Measurements from ENCODE around the gene C2orf72. TPM values are rescaled to one million over a fixed set of nuclear protein-coding genes. Genes with fewer than 3 reads are reported as not detected.

C2orf72 gene
- total and polyA plus RNA-seq, 2 of the 13 experiments (the other 11 are each of a cell fraction or from before 2014, with no cell fraction given): 147 to 203 TPM

DNA sequence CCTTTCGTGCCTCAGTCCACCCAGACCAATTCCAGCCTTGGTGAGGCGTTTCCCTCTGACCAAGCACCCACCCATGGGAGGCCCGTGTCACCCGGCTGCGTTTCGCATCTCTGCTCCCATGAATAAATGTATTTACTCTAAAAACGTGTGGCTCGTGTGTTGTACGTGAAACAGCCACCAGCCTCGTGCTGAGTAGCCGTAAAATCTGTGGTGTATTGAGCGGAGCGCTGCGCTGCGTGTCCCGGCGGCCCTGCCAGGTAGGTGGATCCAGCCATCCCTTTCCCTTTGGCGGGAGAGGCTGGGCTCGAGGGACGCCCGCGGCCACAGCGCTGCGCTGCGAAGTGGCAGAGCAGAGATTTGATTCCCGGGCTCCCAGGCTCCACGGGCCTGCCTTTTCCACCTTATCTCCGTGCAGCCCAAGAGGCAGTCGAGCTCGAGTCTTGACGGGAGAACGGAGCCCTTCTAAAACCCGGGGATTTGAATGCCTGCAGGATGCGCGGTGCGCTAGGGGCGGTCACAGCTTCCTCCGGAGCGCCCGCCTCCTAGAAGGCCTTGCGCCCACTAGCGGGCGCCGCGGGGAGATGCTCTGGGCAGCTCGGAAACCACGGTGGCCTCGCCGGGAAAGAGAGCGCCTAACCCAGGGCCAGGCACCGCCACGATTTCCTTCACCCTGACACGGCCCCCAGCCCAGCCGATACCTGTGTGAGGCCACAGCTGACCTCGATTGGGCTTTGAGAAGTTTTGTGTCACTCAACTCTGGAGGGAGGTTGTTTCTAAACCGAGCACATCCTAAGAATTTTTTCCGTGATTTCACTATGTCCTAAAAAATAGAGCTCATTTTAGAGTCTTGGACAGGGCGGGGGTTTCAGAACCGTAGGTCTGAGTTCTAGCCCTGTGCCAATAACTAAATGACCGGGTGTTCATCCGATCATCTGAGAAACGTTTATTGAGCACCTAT is 15.4 kb downstream of the C2orf72 start (continued):
- TF ChIP-seq HNRNPUL1 (IDR thresholded peaks at IDR 0.05; ENCODE audit: low read depth, low read length) (no peak), NPAS2 (CRISPR knock-in tag; IDR thresholded peaks at IDR 0.05; ENCODE audit: borderline replicate concordance) (no peak), THYN1 (CRISPR knock-in tag; IDR thresholded peaks at IDR 0.05; ENCODE audit: borderline replicate concordance, low read depth) (no peak), ZSCAN29 (CRISPR knock-in tag; conservative IDR thresholded peaks at IDR 0.05) (peak; percentile 96), GLI4 (CRISPR knock-in tag; IDR thresholded peaks at IDR 0.05; ENCODE audit: borderline replicate concordance) (peak; percentile 73; the same call in 1 of the 2 replicates), ZZZ3 (CRISPR knock-in tag; IDR thresholded peaks at IDR 0.05; ENCODE audit: borderline replicate concordance) (0 out of 2 replicates have a peak, but pooled peaks have one; percentile 29), NR2F1 (CRISPR knock-in tag; IDR thresholded peaks at IDR 0.05) (peak in 1 of 2 experiments; percentile 10; a peak in 1 of 4 replicates), PHB2 (IDR thresholded peaks at IDR 0.05; ENCODE audit: partially characterized antibody) (no peak), TGIF2 (CRISPR knock-in tag; IDR thresholded peaks at IDR 0.05) (no peak; the same call in 1 of the 2 replicates), ZNF607 (CRISPR knock-in tag; IDR thresholded peaks at IDR 0.05; ENCODE audit: borderline replicate concordance) (no peak), FOXM1 (CRISPR knock-in tag; IDR thresholded peaks at IDR 0.05) (0 out of 2 replicates have a peak, but pooled peaks have one; percentile 44), ZBED4 (CRISPR knock-in tag; IDR thresholded peaks at IDR 0.05; ENCODE audit: borderline replicate concordance) (peak; percentile 53; the same call in 1 of the 2 replicates), NFATC3 (CRISPR knock-in tag; IDR thresholded peaks at IDR 0.05) (no peak), ZNF30 (CRISPR knock-in tag; IDR thresholded peaks at IDR 0.05) (no peak), ZNF780A (CRISPR knock-in tag; IDR thresholded peaks at IDR 0.05) (0 out of 2 replicates have a peak, but pooled peaks have one; percentile 24), ZNF180 (CRISPR knock-in tag; IDR thresholded peaks at IDR 0.05; ENCODE audit: borderline replicate concordance, low read depth) (0 out of 2 replicates have a peak, but pooled peaks have one; percentile 13), EP300 (IDR thresholded peaks at IDR 0.05; ENCODE audit: low read depth in 2 of 2, low read length in 2 of 2) (peak in 1 of 2 experiments; percentile 31; a peak in 1 of 4 replicates), EP300 (CRISPR knock-in tag; IDR thresholded peaks at IDR 0.05; ENCODE audit: borderline replicate concordance) (no peak), NFIC (IDR thresholded peaks at IDR 0.05; ENCODE audit: low read length) (no peak), FOXJ3 (CRISPR knock-in tag; IDR thresholded peaks at IDR 0.05; ENCODE audit: borderline replicate concordance) (peak; percentile 79), DMTF1 (CRISPR knock-in tag; IDR thresholded peaks at IDR 0.05) (0 out of 2 replicates have a peak, but pooled peaks have one; percentile 78), ZMAT5 (CRISPR knock-in tag; IDR thresholded peaks at IDR 0.05; ENCODE audit: borderline replicate concordance, low read depth) (peak; percentile 94; the same call in 1 of the 2 replicates)

Data from HepG2 (cell line).